K562 (cell line): ENCODE measurements around the gene FNDC1. TPM values are rescaled to one million over a fixed set of nuclear protein-coding genes. Genes with fewer than 3 reads are reported as not detected.

ENCODE experiments used
- ATAC-seq: fragments of 200-7000 bp; cut with Tn5 transposase; 3 replicates; pipeline ENCODE4 v1.9.1; 2020; ENCODE audit warnings: moderate library complexity
- BruUV-seq: library from RNA; stranded (reverse); fragments of 400-500 nt; replicated peaks from 2 replicates; lab custom pipeline; 2021; lab: Mats Ljungman, UMichigan
- CTCF ChIA-PET: fragments of 300-600 bp; formaldehyde crosslinking; extraction: SDS; loops from one replicate; lab custom pipeline; 2021; ENCODE audit warnings: low intra/inter-chr PET ratio; lab: Yijun Ruan, JAX
- POLR2A ChIA-PET: fragments of 300-600, 350-650 bp; sonication (Branson Sonifier 250); formaldehyde crosslinking; extraction: SDS; loops from one replicate; lab custom pipeline; 2021; ENCODE audit warnings: antibody characterized with exemption, inconsistent platforms; lab: Yijun Ruan, JAX
- DNase-seq, 4 experiments: peaks; one replicate each; pipeline versions ENCODE4 v3.0.0 to v3.0.0-alpha.2; 2011 to 2018; ENCODE audit warnings: low spot score in 3 of 4, mixed read lengths in 3 of 4; ENCODE audit errors: extremely low read depth in 1 of 4
- FAIRE-seq: peaks from 2 replicates; lab custom pipeline; 2011; peaks lifted over from hg19 to GRCh38; lab: Jason Lieb, UNC
- H2AFZ ChIP-seq: 2 replicates; pipeline ENCODE4 v1.6.0; 2011; ENCODE audit warnings: low read depth, low read length, control low read depth, inconsistent platforms
- H3K27ac ChIP-seq: fragments of 200-600 bp; 3 replicates; pipeline ENCODE4 v1.8.0; 2011; ENCODE audit warnings: low read depth, mild to moderate bottlenecking, control low read depth, inconsistent platforms, low read length, moderate library complexity, mixed read lengths; ENCODE audit errors: extremely low read depth
- H3K27me3 ChIP-seq, 2 experiments: fragments of 300-600 bp in 1 of 2; 2 replicates in 1 of 2; 3 replicates in 1 of 2; pipeline versions ENCODE4 v1.6.0 to v1.8.0; 2011; ENCODE audit warnings: inconsistent platforms in 2 of 2, low read length in 2 of 2, mild to moderate bottlenecking in 1 of 2, mixed read lengths in 1 of 2, moderate library complexity in 1 of 2; ENCODE audit not compliant: control insufficient read depth in 2 of 2, insufficient read depth in 2 of 2
- H3K36me3 ChIP-seq: fragments of 300-600 bp; 3 replicates; pipeline ENCODE4 v1.8.0; 2011; ENCODE audit warnings: mild to moderate bottlenecking, low read length, inconsistent platforms; ENCODE audit not compliant: control insufficient read depth, insufficient read depth
- H3K4me1 ChIP-seq, 2 experiments: fragments of 200-600 bp in 1 of 2; replicated peaks in 1 of 2; 2 replicates in 1 of 2; 3 replicates in 1 of 2; pipeline versions ENCODE4 v1.5.1 to v1.8.0; 2011; ENCODE audit warnings: inconsistent platforms in 2 of 2, low read length in 2 of 2, mild to moderate bottlenecking in 1 of 2, mixed read lengths in 1 of 2, moderate library complexity in 1 of 2; ENCODE audit not compliant: control insufficient read depth in 2 of 2, insufficient read depth in 2 of 2
- H3K4me2 ChIP-seq: 2 replicates; pipeline ENCODE4 v1.6.1; 2011; ENCODE audit warnings: low read length, control low read depth, inconsistent platforms, mixed read lengths; ENCODE audit not compliant: insufficient read depth
- H3K4me3 ChIP-seq: fragments of 200-600 bp; sonication (generic), shearing (Covaris generic); 2 replicates; pipeline ENCODE4 v1.5.1; 2016; ENCODE audit warnings: control low read depth, inconsistent platforms
- H3K79me2 ChIP-seq: fragments of 200-600 bp; 3 replicates; pipeline ENCODE4 v1.8.0; 2011; ENCODE audit warnings: low read length, inconsistent platforms; ENCODE audit not compliant: control insufficient read depth, insufficient read depth
- H3K9ac ChIP-seq, 2 experiments: 2 replicates each; pipeline versions ENCODE4 v1.6.0 to v1.6.1; 2011; ENCODE audit warnings: low read depth in 2 of 2, low read length in 2 of 2, control low read depth in 1 of 2, inconsistent platforms in 1 of 2, mild to moderate bottlenecking in 1 of 2, mixed read lengths in 1 of 2; ENCODE audit not compliant: insufficient read depth in 1 of 2
- H3K9me1 ChIP-seq: one replicate; pipeline ENCODE4 v1.6.0; 2011; ENCODE audit warnings: inconsistent platforms, mild to moderate bottlenecking, low read length, moderate library complexity; ENCODE audit not compliant: control insufficient read depth, insufficient read depth
- H3K9me3 ChIP-seq: replicated peaks from 2 replicates; pipeline ENCODE4 v1.5.1; 2011; ENCODE audit warnings: low read depth, low read length, inconsistent platforms; ENCODE audit not compliant: control insufficient read depth, insufficient read depth
- H4K20me1 ChIP-seq: replicated peaks from 2 replicates; pipeline ENCODE4 v1.6.1; 2011; ENCODE audit warnings: low read length, inconsistent platforms, mixed read lengths; ENCODE audit not compliant: control insufficient read depth, insufficient read depth
- MCM7 ChIP-seq, 2 experiments: fragments of 450-650 bp; IDR thresholded peaks; 2 replicates each; pipeline ENCODE4 v1.6.1; 2016 to 2018
- ZNF316 ChIP-seq: fragments of 450-650 bp; IDR thresholded peaks from 2 replicates; pipeline ENCODE4 v1.6.1; 2016
- WGBS: fragments of 100-300 bp; shearing (Covaris generic); methylation state at CpG from one replicate; pipeline ENCODE4 v1.1.6; 2016; ENCODE audit warnings: low coverage, mixed read lengths; ENCODE audit not compliant: insufficient coverage; ENCODE audit errors: missing lambda C conversion rate; 5-methylcytosine and 5-hydroxymethylcytosine counted together
- in situ Hi-C: fragments of 300-500 bp; cut with MboI; formaldehyde crosslinking; loops from 4 replicates; pipeline ENCODE4 v1.15.0; 2018; ENCODE audit warnings: inconsistent platforms, mixed read lengths
- intact Hi-C: fragments of 100-400 bp; cut with micrococcal nuclease; formaldehyde crosslinking; loops from 2 replicates; pipeline ENCODE4 v1.14.2; 2022
- polyA plus RNA-seq, 8 experiments: library from polyadenylated mRNA; depleted of rRNA in 4 of 8; stranded (reverse) in 5 of 8; unstranded in 3 of 8; fragments of >200 nt; fragmentation: Nextera tagmentation in 2 of 8; fragmentation: Illumina TruSeq in 1 of 8; extraction: Ambion mirVana in 2 of 8; extraction: Trizol in 1 of 8; gene quantifications; 2 replicates each; pipeline versions ENCODE4 v1.2.1 to v1.2.3, GENCODE V29; 2011 to 2014; ENCODE audit warnings: inconsistent platforms in 1 of 8, missing spikeins in 1 of 8
- total RNA-seq, 7 experiments: library from RNA; depleted of rRNA in 6 of 7; stranded (reverse); fragments of >200 nt in 6 of 7; fragmentation: Illumina TruSeq in 2 of 7; extraction: Trizol in 2 of 7; gene quantifications; 2 replicates each; pipeline versions ENCODE4 v1.2.1 to v1.2.3, GENCODE V29; 2011 to 2021; ENCODE audit warnings: low replicate concordance in 1 of 7
- TF ChIP-seq, protein P1 (sequence below): fragments of 250-450 bp; sonication (Bioruptor Pico); IDR thresholded peaks from 2 replicates; pipeline ENCODE4 v1.4.0; 2020
- TF ChIP-seq, protein P2 (sequence below): IDR thresholded peaks from 2 replicates; pipeline ENCODE4 v1.6.1; 2011; ENCODE audit warnings: borderline replicate concordance, low read depth, mild to moderate bottlenecking, moderate library complexity, low read length; ENCODE audit not compliant: insufficient read depth, poor library complexity, severe bottlenecking

Gene FNDC1
- total and polyA plus RNA-seq, 9 of the 15 experiments (the other 6 are each of a cell fraction or from before 2014, with no cell fraction given): not detected

DNA sequence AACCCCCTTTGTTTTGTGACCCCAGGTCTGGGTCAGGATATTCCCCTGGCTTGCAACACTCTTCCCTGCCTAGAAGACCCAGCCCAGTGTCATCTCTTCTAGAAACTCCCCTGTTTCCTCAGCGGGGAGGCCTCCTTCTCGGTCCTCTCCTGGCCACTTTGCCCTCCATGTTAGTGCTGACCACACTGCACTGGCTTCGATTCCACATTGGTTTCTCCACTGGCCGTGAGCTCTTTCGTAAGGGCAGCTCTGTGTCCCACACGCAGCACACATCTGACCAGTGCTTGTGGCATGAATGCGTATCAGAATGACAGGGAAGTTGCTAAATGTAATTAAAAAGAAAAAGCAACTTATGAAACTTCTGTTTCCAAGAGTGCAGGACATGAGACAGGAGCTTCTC is 49.4 kb upstream of the FNDC1 start:
- H4K20me1 ChIP-seq: no peaks in the 10 kb centered on the region; the same call in 1 of the 2 replicates
- in situ Hi-C loops (loop anchor here (25.0 kb wide), 1 partner anchor 432 kb away; no protein-coding TSS in a partner anchor), intact Hi-C loops (no loop called here)
- no peak overlapping the region for H3K4me3 ChIP-seq
- BruUV-seq: no TSS peak
- no peaks in the 10 kb centered on the region for H3K9me1 ChIP-seq
- no peak for FAIRE-seq
- no peak overlapping the region for H3K27ac ChIP-seq
- DNase-seq: no peak
- H3K4me2 ChIP-seq: no peak overlapping the region
- H3K9me3 ChIP-seq: no peaks in the 10 kb centered on the region
- no peak overlapping the region for H2AFZ ChIP-seq
- 0% methylated on average over 7 of the region's 7 CpGs for WGBS
- no peak for ATAC-seq
- POLR2A ChIA-PET: interaction anchor here (0.6 to 1.1 kb wide), 2 partner anchors 12 to 70 kb away, joined by 3 to 4 read pairs; no protein-coding TSS in a partner anchor
- no peaks in the 10 kb centered on the region for H3K79me2 ChIP-seq
- TF ChIP-seq ZNF316 (no peak), MCM7 (IDR thresholded peaks at IDR 0.05) (no peak)
- TF ChIP-seq, protein P1, sequence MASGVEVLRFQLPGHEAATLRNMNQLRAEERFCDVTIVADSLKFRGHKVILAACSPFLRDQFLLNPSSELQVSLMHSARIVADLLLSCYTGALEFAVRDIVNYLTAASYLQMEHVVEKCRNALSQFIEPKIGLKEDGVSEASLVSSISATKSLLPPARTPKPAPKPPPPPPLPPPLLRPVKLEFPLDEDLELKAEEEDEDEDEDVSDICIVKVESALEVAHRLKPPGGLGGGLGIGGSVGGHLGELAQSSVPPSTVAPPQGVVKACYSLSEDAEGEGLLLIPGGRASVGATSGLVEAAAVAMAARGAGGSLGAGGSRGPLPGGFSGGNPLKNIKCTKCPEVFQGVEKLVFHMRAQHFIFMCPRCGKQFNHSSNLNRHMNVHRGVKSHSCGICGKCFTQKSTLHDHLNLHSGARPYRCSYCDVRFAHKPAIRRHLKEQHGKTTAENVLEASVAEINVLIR: no peak
- TF ChIP-seq, protein P2, sequence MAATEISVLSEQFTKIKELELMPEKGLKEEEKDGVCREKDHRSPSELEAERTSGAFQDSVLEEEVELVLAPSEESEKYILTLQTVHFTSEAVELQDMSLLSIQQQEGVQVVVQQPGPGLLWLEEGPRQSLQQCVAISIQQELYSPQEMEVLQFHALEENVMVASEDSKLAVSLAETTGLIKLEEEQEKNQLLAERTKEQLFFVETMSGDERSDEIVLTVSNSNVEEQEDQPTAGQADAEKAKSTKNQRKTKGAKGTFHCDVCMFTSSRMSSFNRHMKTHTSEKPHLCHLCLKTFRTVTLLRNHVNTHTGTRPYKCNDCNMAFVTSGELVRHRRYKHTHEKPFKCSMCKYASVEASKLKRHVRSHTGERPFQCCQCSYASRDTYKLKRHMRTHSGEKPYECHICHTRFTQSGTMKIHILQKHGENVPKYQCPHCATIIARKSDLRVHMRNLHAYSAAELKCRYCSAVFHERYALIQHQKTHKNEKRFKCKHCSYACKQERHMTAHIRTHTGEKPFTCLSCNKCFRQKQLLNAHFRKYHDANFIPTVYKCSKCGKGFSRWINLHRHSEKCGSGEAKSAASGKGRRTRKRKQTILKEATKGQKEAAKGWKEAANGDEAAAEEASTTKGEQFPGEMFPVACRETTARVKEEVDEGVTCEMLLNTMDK: no peak
- H3K4me1 ChIP-seq: no peaks in the 10 kb centered on the region
- CTCF ChIA-PET: no interaction called here
- no peak overlapping the region for H3K9ac ChIP-seq
- H3K36me3 ChIP-seq: no peaks in the 10 kb centered on the region
- peaks cover 31 to 52% of the 10 kb centered on the region in 2 experiments for H3K27me3 ChIP-seq
